Trophoblast cell (in vitro differentiated cells and primary cell): ENCODE results near the gene DTD1.

ENCODE experiments used
- DNase-seq, 2 donors: peaks; one replicate each; pipeline ENCODE4 v3.0.0-alpha.2; 2016
- H2AFZ ChIP-seq: 2 replicates; pipeline ENCODE4 v1.6.1; 2013; ENCODE audit warnings: low read length, moderate library complexity, mild to moderate bottlenecking; ENCODE audit not compliant: insufficient read depth, poor library complexity
- H2AK5ac ChIP-seq: 2 replicates; pipeline ENCODE4 v1.6.1; 2013; ENCODE audit warnings: mild to moderate bottlenecking, low read length
- H2BK120ac ChIP-seq: 2 replicates; pipeline ENCODE4 v1.6.1; 2013; ENCODE audit warnings: low read length, mild to moderate bottlenecking, moderate library complexity; ENCODE audit not compliant: insufficient read depth, poor library complexity
- H2BK12ac ChIP-seq: 2 replicates; pipeline ENCODE4 v1.6.1; 2013; ENCODE audit warnings: mild to moderate bottlenecking, low read length, moderate library complexity
- H2BK5ac ChIP-seq: 2 replicates; pipeline ENCODE4 v1.6.1; 2013; ENCODE audit warnings: low read length, low read depth, moderate library complexity, mild to moderate bottlenecking; ENCODE audit not compliant: poor library complexity
- H3K14ac ChIP-seq: 2 replicates; pipeline ENCODE4 v1.6.1; 2013; ENCODE audit warnings: mild to moderate bottlenecking, low read length
- H3K18ac ChIP-seq: 2 replicates; pipeline ENCODE4 v1.6.1; 2013; ENCODE audit warnings: mild to moderate bottlenecking, low read length
- H3K23ac ChIP-seq: 2 replicates; pipeline ENCODE4 v1.6.1; 2013; ENCODE audit warnings: low read length
- H3K27ac ChIP-seq: 2 replicates; pipeline ENCODE4 v1.5.1; 2013; ENCODE audit warnings: low read depth, mild to moderate bottlenecking, inconsistent platforms, low read length, moderate library complexity
- H3K27me3 ChIP-seq: 2 replicates; pipeline ENCODE4 v1.6.1; 2013; ENCODE audit warnings: inconsistent platforms, mild to moderate bottlenecking, low read length, moderate library complexity; ENCODE audit not compliant: insufficient read depth
- H3K36me3 ChIP-seq, 2 experiments: 1 replicate in 1 of 2; 2 replicates in 1 of 2; pipeline ENCODE4 v1.6.1; 2013; ENCODE audit warnings: low read length in 2 of 2, mild to moderate bottlenecking in 2 of 2, moderate library complexity in 1 of 2; ENCODE audit not compliant: insufficient read depth in 2 of 2, control insufficient read depth in 1 of 2
- H3K4ac ChIP-seq: 2 replicates; pipeline ENCODE4 v1.6.1; 2013; ENCODE audit warnings: low read depth, mild to moderate bottlenecking, low read length, moderate library complexity
- H3K4me1 ChIP-seq, 2 experiments: 1 replicate in 1 of 2; 2 replicates in 1 of 2; pipeline ENCODE4 v1.6.1; 2013; ENCODE audit warnings: low read length in 2 of 2, mild to moderate bottlenecking in 2 of 2, moderate library complexity in 1 of 2; ENCODE audit not compliant: insufficient read depth in 2 of 2, control insufficient read depth in 1 of 2
- H3K4me2 ChIP-seq: 2 replicates; pipeline ENCODE4 v1.6.1; 2013; ENCODE audit warnings: inconsistent platforms, mild to moderate bottlenecking, low read length, moderate library complexity
- H3K4me3 ChIP-seq: 2 replicates; pipeline ENCODE4 v1.5.1; 2013; ENCODE audit warnings: mild to moderate bottlenecking, low read depth, low read length, inconsistent platforms
- H3K79me1 ChIP-seq: one replicate; pipeline ENCODE4 v1.6.1; 2013; ENCODE audit warnings: low read length
- H3K79me2 ChIP-seq: 2 replicates; pipeline ENCODE4 v1.6.1; 2013; ENCODE audit warnings: low read length, mild to moderate bottlenecking; ENCODE audit not compliant: control insufficient read depth, insufficient read depth, poor library complexity
- H3K9ac ChIP-seq: 2 replicates; pipeline ENCODE4 v1.6.1; 2013; ENCODE audit warnings: mild to moderate bottlenecking, low read length
- H3K9me3 ChIP-seq: 2 replicates; pipeline ENCODE4 v1.6.1; 2013; ENCODE audit warnings: low read depth, mild to moderate bottlenecking, control low read depth, inconsistent platforms, low read length; ENCODE audit not compliant: insufficient read depth
- H4K12ac ChIP-seq: 2 replicates; pipeline ENCODE4 v1.6.1; 2013; ENCODE audit warnings: low read depth, mild to moderate bottlenecking, low read length, moderate library complexity
- H4K8ac ChIP-seq: 2 replicates; pipeline ENCODE4 v1.6.1; 2013; ENCODE audit warnings: low read depth, mild to moderate bottlenecking, low read length, moderate library complexity
- H4K91ac ChIP-seq: one replicate; pipeline ENCODE4 v1.6.1; 2013; ENCODE audit warnings: low read depth, mild to moderate bottlenecking, low read length, moderate library complexity
- WGBS: extraction: QIAGEN DNeasy Blood & Tissue Kit; methylation state at CpG from one replicate; pipeline ENCODE4 v1.1.7; 2013; ENCODE audit warnings: missing lambda C conversion rate; ENCODE audit not compliant: insufficient read length, insufficient coverage; ENCODE audit errors: extremely low coverage; 5-methylcytosine and 5-hydroxymethylcytosine counted together

The DTD1 gene

GRCh38 chr20:18794428-18794787 is 206.6 kb downstream of the DTD1 start:
- no peak overlapping the region for H3K27ac ChIP-seq
- no peak overlapping the region for H4K91ac ChIP-seq
- H2BK5ac ChIP-seq = no peak overlapping the region
- H3K9ac ChIP-seq = no peak overlapping the region
- no peak overlapping the region for H2AFZ ChIP-seq
- H4K8ac ChIP-seq = peak overlapping the region; percentile 84
- no peak overlapping the region for H3K4me3 ChIP-seq
- no peak for DNase-seq
- H3K18ac ChIP-seq = no peak overlapping the region
- H2AK5ac ChIP-seq = no peak overlapping the region
- no peaks in the 10 kb centered on the region for H3K79me2 ChIP-seq
- no peak overlapping the region for H2BK120ac ChIP-seq
- H3K23ac ChIP-seq = no peak overlapping the region
- peaks cover 2% of the 10 kb centered on the region for H3K27me3 ChIP-seq
- peak overlapping the region; percentile 70 for H3K4me2 ChIP-seq
- no peaks in the 10 kb centered on the region for H3K9me3 ChIP-seq
- H3K4ac ChIP-seq = no peak overlapping the region
- H4K12ac ChIP-seq = no peak overlapping the region
- WGBS = no CpG with 5 or more reads among the region's 3 CpGs
- no peak overlapping the region for H3K14ac ChIP-seq
- no peak overlapping the region for H2BK12ac ChIP-seq
- no peaks in the 10 kb centered on the region for H3K4me1 ChIP-seq
- no peaks in the 10 kb centered on the region for H3K79me1 ChIP-seq
- H3K36me3 ChIP-seq = no peaks in the 10 kb centered on the region

DNA sequence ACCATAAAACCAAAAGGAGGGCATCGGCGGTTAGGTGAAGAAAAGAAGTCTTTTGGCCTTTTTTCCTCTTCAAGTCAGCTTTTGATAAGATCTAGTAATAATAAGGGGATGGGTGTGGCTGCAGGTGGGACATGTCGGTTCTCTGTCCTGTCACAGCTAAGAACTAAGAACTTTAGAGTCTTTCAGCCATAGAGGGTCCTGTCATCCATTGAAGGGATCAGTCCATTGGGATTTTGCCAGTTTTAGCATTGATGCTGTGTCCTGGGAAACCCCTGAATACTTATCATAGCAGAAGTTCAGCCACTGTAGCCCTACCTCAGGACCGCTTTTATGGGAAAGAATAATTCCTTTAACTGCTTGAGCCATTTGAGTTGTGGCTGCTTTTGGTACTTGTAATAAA is 207.5 kb downstream of the DTD1 start:
- no peak overlapping the region for H2AFZ ChIP-seq
- H3K36me3 ChIP-seq = no peaks in the 10 kb centered on the region
- WGBS = no CpG with 5 or more reads among the region's 4 CpGs
- no peak overlapping the region for H3K27ac ChIP-seq
- H3K9ac ChIP-seq = no peak overlapping the region
- no peak overlapping the region for H2BK120ac ChIP-seq
- no peak for DNase-seq
- H3K4me3 ChIP-seq = no peak overlapping the region
- H4K91ac ChIP-seq = no peak overlapping the region
- no peak overlapping the region for H3K4ac ChIP-seq
- H3K9me3 ChIP-seq = no peaks in the 10 kb centered on the region
- no peak overlapping the region for H2AK5ac ChIP-seq
- no peak overlapping the region for H3K14ac ChIP-seq
- H3K23ac ChIP-seq = no peak overlapping the region
- no peak overlapping the region for H4K12ac ChIP-seq
- H3K27me3 ChIP-seq = peaks cover 2% of the 10 kb centered on the region
- no peak overlapping the region for H3K18ac ChIP-seq
- no peak overlapping the region for H2BK5ac ChIP-seq
- H3K79me2 ChIP-seq = no peaks in the 10 kb centered on the region
- no peaks in the 10 kb centered on the region for H3K4me1 ChIP-seq
- H3K79me1 ChIP-seq = no peaks in the 10 kb centered on the region
- no peak overlapping the region for H4K8ac ChIP-seq
- no peak overlapping the region for H2BK12ac ChIP-seq
- no peak overlapping the region for H3K4me2 ChIP-seq

GRCh38 chr20:18796282-18796833 is 208.5 kb downstream of the DTD1 start:
- no peak overlapping the region for H3K23ac ChIP-seq
- no peak overlapping the region for H4K91ac ChIP-seq
- DNase-seq = no peak
- no peak overlapping the region for H3K27ac ChIP-seq
- no peak overlapping the region for H3K9ac ChIP-seq
- no peak overlapping the region for H2AK5ac ChIP-seq
- H2BK120ac ChIP-seq = no peak overlapping the region
- no peaks in the 10 kb centered on the region for H3K9me3 ChIP-seq
- H3K36me3 ChIP-seq = no peaks in the 10 kb centered on the region
- peaks cover 2% of the 10 kb centered on the region for H3K27me3 ChIP-seq
- no peaks in the 10 kb centered on the region for H3K79me2 ChIP-seq
- H2AFZ ChIP-seq = no peak overlapping the region
- H4K8ac ChIP-seq = no peak overlapping the region
- H3K4me3 ChIP-seq = no peak overlapping the region
- H3K4ac ChIP-seq = no peak overlapping the region
- H2BK12ac ChIP-seq = no peak overlapping the region
- no peak overlapping the region for H4K12ac ChIP-seq
- H3K4me1 ChIP-seq = no peaks in the 10 kb centered on the region
- no peak overlapping the region for H2BK5ac ChIP-seq
- no peaks in the 10 kb centered on the region for H3K79me1 ChIP-seq
- no peak overlapping the region for H3K4me2 ChIP-seq
- no peak overlapping the region for H3K14ac ChIP-seq
- no peak overlapping the region for H3K18ac ChIP-seq
- WGBS = no CpG with 5 or more reads among the region's 2 CpGs

DNA sequence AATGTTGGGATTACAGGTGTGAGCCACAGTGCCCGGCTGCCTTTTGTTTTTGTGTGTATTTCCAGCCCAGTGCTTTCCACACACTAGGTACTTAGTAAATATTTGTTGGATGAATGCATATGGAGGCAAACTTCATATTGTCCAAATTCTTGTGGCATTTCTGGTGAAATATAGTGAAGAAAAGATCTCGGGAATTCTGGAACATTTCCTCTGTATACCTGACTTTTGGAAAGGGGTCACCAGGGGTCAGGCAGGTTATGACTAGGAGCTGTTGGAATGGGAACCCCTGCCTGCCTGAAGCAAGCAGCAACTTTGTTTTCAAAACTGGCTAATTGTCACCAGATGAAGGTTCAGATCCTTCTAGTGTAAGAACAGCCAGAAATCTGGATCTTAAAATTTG is 213.7 kb downstream of the DTD1 start:
- no peaks in the 10 kb centered on the region for H3K36me3 ChIP-seq
- WGBS = no CpG with 5 or more reads among the region's 2 CpGs
- peaks cover 2% of the 10 kb centered on the region for H3K9me3 ChIP-seq
- peaks cover 2% of the 10 kb centered on the region for H3K27me3 ChIP-seq
- no peak overlapping the region for H3K27ac ChIP-seq
- no peak overlapping the region for H2AFZ ChIP-seq
- no peak overlapping the region for H3K23ac ChIP-seq
- H4K91ac ChIP-seq = no peak overlapping the region
- DNase-seq = peak; percentile 52 to 63
- H2BK12ac ChIP-seq = no peak overlapping the region
- no peak overlapping the region for H2BK120ac ChIP-seq
- no peak overlapping the region for H3K14ac ChIP-seq
- no peak overlapping the region for H3K4me2 ChIP-seq
- H3K4ac ChIP-seq = no peak overlapping the region
- H3K79me2 ChIP-seq = no peaks in the 10 kb centered on the region
- no peak overlapping the region for H2AK5ac ChIP-seq
- H2BK5ac ChIP-seq = no peak overlapping the region
- no peak overlapping the region for H4K12ac ChIP-seq
- H3K79me1 ChIP-seq = no peaks in the 10 kb centered on the region
- H3K9ac ChIP-seq = no peak overlapping the region
- H3K4me1 ChIP-seq = no peaks in the 10 kb centered on the region
- no peak overlapping the region for H3K18ac ChIP-seq
- no peak overlapping the region for H3K4me3 ChIP-seq
- no peak overlapping the region for H4K8ac ChIP-seq
